Mucosa of stomach (tissue), 1 donor: Measurements from ENCODE around the gene VPS41.

Experiments
- H3K27me3 ChIP-seq: one replicate; pipeline ENCODE4 v1.7.0; 2013; ENCODE audit warnings: mild to moderate bottlenecking, low read length; ENCODE audit not compliant: control insufficient read depth, insufficient read depth
- H3K36me3 ChIP-seq: one replicate; pipeline ENCODE4 v1.7.0; 2013; ENCODE audit warnings: low read length; ENCODE audit not compliant: control insufficient read depth, insufficient read depth
- H3K4me1 ChIP-seq: one replicate; pipeline ENCODE4 v1.7.0; 2013; ENCODE audit warnings: mild to moderate bottlenecking, low read length; ENCODE audit not compliant: control insufficient read depth, insufficient read depth
- H3K4me3 ChIP-seq: one replicate; pipeline ENCODE4 v1.7.0; 2013; ENCODE audit warnings: low read length
- H3K9ac ChIP-seq: one replicate; pipeline ENCODE4 v1.7.0; 2013; ENCODE audit warnings: mild to moderate bottlenecking, low read length, moderate library complexity
- H3K9me3 ChIP-seq: one replicate; pipeline ENCODE4 v1.7.0; 2013; ENCODE audit warnings: mild to moderate bottlenecking, low read length, moderate library complexity; ENCODE audit not compliant: control insufficient read depth
- donor health status: Pancreatic carcinoma.

Gene VPS41

DNA sequence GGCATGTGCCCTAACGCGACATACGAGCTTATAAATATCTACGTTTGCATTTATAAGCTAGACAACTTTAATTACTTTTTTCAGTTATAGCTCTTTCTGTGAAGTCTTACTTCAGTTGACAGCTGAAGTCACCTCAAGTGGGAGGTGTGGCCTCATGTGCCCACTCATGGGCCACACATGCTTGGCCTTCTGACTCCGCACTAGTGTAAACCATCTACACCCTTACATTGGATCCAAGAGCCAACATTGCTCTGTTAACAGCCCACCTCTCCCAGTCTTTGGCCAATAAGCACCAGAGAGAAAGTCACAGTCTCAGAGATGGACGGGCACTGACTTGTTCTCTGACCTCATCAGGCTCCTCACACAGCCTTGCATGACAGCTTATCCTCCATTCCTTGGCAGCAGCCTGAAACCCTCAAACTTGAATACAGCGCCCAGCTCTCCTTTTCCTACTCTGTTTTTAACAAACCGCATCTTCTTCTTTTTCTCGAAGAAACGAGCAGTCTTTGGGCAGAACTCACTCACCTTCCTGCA, 206.9 kb downstream of the VPS41 start:
- Histone ChIP-seq H3K9me3 (no peaks in the 10 kb centered on the region), H3K4me3 (no peak overlapping the region), H3K27me3 (no peaks in the 10 kb centered on the region), H3K4me1 (no peaks in the 10 kb centered on the region), H3K36me3 (no peaks in the 10 kb centered on the region), H3K9ac (no peak overlapping the region)

DNA sequence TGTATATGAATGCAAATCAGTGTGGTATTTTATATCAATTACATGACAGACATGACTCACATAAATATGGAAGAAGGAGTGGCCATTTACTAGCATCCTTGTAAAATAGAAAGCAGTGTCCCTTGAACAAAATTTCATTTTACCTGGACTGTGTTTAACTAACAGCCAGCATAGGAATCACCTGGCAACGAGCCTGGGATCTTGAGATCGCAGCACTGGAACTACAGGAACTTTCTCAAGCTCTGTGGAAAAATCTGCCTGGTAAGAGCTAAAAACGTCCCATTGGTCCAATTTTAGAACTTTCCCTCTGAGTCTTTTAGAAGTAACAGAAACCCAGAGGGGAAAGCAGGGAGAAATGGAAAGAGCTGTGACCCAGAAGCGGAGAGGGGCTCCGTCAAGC, 208.9 kb downstream of the VPS41 start:
- H3K36me3 ChIP-seq: no peaks in the 10 kb centered on the region
- no peak overlapping the region for H3K9ac ChIP-seq
- no peaks in the 10 kb centered on the region for H3K4me1 ChIP-seq
- no peaks in the 10 kb centered on the region for H3K27me3 ChIP-seq
- no peaks in the 10 kb centered on the region for H3K9me3 ChIP-seq
- no peak overlapping the region for H3K4me3 ChIP-seq

DNA sequence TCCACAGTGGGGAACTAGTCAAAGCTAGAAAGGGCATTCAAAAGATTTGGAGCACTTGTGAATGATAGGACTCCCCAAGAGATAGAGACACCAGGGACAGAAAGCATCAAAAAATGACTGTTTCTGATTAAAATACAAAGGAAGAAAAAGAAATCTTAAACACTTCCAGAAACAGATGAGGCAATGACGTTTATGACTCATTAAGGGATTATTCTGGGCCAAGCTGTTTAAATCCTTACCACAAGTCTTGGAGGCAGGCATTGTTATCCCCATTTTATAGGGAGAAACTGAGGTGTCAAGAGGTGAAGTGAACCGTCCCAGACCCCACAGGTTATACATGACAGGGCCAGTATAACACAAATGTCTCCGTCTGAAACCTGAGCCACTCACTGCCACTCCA, 209.5 kb downstream of the VPS41 start:
- Histone ChIP-seq H3K4me3 (no peak overlapping the region), H3K36me3 (no peaks in the 10 kb centered on the region), H3K27me3 (no peaks in the 10 kb centered on the region), H3K9me3 (no peaks in the 10 kb centered on the region), H3K4me1 (no peaks in the 10 kb centered on the region), H3K9ac (no peak overlapping the region)

DNA sequence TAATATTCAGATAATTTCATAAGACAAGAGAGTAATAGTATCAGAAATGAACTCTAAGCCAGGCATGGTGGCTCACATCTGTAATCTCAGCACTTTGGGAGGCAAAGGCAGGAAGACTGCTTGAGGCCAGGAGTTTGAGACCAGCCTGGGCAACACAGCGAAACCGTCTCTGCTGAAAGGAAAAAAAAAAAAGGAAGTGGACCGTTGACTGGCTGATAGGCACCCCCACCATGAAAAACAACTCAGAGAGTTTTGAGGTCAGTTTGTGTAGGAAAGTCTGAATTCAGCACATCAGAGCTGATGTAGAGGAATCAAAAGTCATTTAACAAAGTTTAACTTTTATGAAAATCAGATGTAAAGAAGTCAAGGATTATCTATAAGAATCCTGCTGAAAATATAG, 214.7 kb downstream of the VPS41 start:
- H3K36me3 ChIP-seq: no peaks in the 10 kb centered on the region
- H3K27me3 ChIP-seq: no peaks in the 10 kb centered on the region
- no peak overlapping the region for H3K9ac ChIP-seq
- no peaks in the 10 kb centered on the region for H3K4me1 ChIP-seq
- H3K4me3 ChIP-seq: no peak overlapping the region
- H3K9me3 ChIP-seq: no peaks in the 10 kb centered on the region

DNA sequence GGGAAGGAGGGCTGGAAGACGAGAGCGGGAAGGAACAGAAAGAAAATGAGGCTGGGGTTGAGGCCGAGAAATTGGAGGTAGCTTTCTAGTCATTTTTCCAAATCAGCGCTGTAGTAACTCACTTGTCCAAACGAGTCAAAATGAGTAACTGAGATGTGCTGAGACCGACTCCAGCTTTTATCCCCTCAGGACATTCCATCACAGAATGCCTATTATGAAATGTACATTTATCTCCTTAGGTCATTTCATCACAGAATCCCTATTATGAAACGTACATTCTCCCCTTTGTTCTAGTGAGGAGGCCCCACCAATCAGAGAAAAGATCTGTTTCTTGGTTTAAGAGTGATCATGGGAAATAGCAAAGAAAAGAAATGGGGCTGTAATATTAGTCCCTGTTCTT, 222.1 kb downstream of the VPS41 start:
- Histone ChIP-seq H3K4me3 (no peak overlapping the region), H3K36me3 (no peaks in the 10 kb centered on the region), H3K9ac (no peak overlapping the region), H3K4me1 (no peaks in the 10 kb centered on the region), H3K9me3 (no peaks in the 10 kb centered on the region), H3K27me3 (no peaks in the 10 kb centered on the region)

DNA sequence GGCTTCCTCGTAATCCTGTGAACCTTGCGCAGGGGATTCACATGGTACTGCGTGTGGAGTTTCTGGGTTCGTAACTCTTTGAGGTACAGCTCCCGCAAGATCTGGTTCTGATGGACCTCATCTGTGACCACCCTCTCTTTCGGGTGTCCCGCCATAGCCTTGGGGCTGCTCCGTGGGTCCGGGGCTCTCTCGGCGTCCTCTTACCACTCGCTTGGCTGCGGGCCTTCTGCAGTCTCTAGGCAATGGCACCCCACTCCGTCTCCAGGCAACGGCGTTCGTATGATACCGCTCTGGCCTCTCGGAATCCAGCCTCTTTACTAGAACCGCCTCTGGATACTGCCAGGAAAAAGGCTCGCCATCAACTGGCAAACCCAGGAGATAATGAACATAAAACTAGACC, 223.1 kb downstream of the VPS41 start:
- H3K4me3 ChIP-seq: no peak overlapping the region
- no peaks in the 10 kb centered on the region for H3K4me1 ChIP-seq
- H3K27me3 ChIP-seq: no peaks in the 10 kb centered on the region
- H3K9ac ChIP-seq: no peak overlapping the region
- H3K9me3 ChIP-seq: no peaks in the 10 kb centered on the region
- no peaks in the 10 kb centered on the region for H3K36me3 ChIP-seq

DNA sequence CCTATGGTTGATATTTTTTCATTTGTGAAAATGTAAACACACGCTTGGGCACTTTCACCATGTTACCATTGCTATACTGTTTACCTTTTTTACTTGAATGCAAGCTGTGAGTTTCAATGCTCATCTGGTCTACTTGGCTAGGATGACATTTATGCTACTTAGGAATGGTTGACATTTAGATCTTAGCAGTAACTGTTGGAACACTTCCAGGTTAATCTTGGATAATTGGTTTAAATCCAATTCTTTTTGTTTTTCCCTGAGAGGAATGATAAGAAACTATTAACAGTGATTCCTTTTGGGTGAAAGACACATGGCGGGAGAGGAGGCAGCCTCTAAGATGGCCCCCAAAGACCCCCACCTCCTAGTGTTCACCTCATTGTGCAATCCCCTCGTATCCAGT, 226.4 kb downstream of the VPS41 start:
- Histone ChIP-seq H3K4me3 (no peak overlapping the region), H3K9me3 (no peaks in the 10 kb centered on the region)

DNA sequence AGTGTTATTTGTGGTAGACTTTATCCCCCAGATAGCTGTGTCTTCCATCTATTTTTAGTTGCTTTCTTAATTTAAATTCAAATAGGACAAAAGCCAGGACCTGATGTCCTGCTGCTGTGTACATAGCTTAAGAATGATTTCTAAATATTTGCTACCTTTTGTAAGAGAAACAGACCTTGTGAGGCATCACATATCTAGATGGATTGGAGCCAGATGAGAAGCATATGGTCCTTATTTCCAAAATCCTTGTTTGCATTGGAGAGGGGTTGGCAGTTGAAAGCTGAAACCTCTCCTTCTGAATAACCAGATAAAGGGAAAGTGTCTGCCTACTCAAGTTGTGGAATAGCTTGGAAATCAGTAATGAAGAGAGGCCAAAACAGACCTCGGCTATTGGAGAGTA, 227.1 kb downstream of the VPS41 start:
- Histone ChIP-seq H3K27me3 (no peaks in the 10 kb centered on the region), H3K4me1 (no peaks in the 10 kb centered on the region), H3K9me3 (no peaks in the 10 kb centered on the region), H3K36me3 (no peaks in the 10 kb centered on the region), H3K9ac (no peak overlapping the region), H3K4me3 (no peak overlapping the region)

More for the DNA sequence above, 226.4 kb downstream of the VPS41 start:
- Histone ChIP-seq H3K4me1 (no peaks in the 10 kb centered on the region), H3K36me3 (no peaks in the 10 kb centered on the region), H3K9ac (no peak overlapping the region), H3K27me3 (no peaks in the 10 kb centered on the region)

DNA sequence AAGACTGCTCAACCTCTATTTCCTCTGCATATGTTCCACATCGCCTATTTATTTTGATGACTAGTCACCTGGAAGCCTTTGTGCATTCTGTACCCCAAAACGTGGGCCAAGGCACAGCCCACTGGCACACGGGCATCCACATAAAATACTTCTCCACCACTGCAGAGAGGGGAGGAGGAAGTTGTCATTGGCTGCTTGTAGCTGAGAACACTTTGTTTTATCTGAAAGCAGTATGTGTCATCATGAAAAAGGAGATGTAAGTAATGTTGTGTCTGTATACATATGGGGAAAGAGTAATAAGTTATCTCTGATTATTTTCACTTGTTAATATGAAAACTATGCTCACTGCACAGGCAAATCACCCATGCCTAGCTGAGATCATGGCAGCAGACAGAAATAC, 229.6 kb downstream of the VPS41 start:
- H3K4me3 ChIP-seq: no peak overlapping the region
- no peaks in the 10 kb centered on the region for H3K27me3 ChIP-seq
- no peaks in the 10 kb centered on the region for H3K4me1 ChIP-seq
- H3K9ac ChIP-seq: no peak overlapping the region
- no peaks in the 10 kb centered on the region for H3K36me3 ChIP-seq
- no peaks in the 10 kb centered on the region for H3K9me3 ChIP-seq

DNA sequence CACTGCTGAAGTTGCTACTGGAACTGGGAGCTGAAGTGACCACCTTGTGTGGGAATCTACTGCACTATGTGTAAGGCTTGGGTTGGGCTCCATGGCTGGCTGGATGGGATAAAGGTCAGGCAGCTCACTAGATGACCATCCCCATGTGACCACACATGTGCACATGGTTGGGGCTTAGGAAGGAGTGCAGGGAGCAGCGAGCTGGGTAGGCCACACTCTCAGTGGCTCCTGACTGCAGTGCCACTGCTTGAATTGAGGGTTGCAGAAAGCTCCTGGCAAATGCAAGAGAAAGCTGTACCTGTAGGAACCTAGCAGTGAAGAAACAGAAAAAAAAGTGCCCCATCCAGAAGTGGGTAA, 230.3 kb downstream of the VPS41 start:
- Histone ChIP-seq H3K9ac (no peak overlapping the region), H3K9me3 (no peaks in the 10 kb centered on the region), H3K4me1 (no peaks in the 10 kb centered on the region), H3K36me3 (no peaks in the 10 kb centered on the region), H3K4me3 (no peak overlapping the region), H3K27me3 (no peaks in the 10 kb centered on the region)

DNA sequence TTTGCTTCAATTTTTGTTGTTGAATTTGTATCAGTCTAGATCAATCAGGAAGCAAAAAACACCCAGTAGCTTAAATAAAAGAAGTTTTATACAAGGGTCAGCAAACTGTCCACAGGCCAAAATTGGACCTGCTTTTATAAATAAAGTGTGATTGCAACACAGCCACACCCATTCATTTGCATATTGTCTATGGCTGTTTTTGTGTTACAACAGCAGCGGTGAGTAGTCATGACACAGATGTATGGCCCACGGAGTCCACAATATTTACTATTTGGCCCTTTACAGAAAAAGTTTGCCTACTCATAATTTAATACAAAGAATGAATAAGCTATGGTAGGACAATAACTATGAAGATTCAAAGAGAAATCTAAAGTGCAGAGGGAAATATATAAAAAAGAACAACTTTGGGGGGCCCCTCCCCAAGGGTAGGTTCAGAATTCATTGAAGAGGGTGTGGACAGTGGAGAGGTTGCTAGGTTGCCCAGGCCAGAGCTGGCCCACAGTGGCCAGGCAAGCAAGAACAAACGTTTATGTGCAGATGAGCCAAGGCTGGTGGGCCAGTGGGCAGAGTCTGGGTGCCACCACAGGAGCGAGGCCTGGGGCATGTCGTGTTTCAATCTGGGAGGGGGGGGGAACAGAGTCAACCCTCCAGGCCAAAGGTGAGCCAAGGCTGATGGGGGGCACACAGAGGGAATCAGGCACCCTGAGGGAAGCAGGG, 230.9 kb downstream of the VPS41 start:
- no peaks in the 10 kb centered on the region for H3K9me3 ChIP-seq
- H3K9ac ChIP-seq: no peak overlapping the region
- H3K27me3 ChIP-seq: no peaks in the 10 kb centered on the region
- no peaks in the 10 kb centered on the region for H3K36me3 ChIP-seq
- no peaks in the 10 kb centered on the region for H3K4me1 ChIP-seq
- H3K4me3 ChIP-seq: no peak overlapping the region

DNA sequence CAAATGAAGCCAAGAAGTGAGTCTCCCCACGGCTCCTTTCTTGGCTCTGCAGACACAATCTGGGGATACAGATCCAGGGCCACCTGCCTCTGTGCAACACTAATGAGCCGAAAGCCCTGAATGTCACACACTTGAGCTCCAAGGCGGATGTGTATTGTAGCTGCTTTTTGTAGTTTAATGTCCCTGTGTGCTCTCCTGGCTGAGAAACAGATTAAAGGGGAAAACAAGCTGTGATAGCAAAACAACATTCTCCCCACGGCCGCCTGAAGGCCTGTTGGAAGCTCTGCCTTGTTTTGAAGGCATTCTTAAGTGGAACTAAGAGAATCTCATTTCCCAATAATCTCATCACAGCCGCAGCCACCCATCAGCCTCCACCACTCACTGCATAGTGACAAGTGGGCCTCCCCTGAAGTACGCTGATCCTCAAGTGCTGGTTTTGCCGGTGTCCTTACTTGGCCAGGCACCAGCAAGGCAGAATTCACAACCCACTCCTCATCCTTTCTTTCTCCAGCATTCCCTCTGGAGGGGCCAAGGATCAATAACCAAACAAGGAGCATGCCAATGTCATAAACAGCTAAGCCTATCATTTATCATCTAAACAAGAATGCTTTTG, 233.4 kb downstream of the VPS41 start:
- Histone ChIP-seq H3K4me3 (no peak overlapping the region), H3K27me3 (no peaks in the 10 kb centered on the region), H3K4me1 (no peaks in the 10 kb centered on the region), H3K36me3 (no peaks in the 10 kb centered on the region), H3K9me3 (no peaks in the 10 kb centered on the region), H3K9ac (no peak overlapping the region)
